ENCODE measurements around the gene PRRG2.
A peak's percentile ranks its signal among the peaks of the same experiment; 100 is the strongest.

Gene PRRG2

DNA sequence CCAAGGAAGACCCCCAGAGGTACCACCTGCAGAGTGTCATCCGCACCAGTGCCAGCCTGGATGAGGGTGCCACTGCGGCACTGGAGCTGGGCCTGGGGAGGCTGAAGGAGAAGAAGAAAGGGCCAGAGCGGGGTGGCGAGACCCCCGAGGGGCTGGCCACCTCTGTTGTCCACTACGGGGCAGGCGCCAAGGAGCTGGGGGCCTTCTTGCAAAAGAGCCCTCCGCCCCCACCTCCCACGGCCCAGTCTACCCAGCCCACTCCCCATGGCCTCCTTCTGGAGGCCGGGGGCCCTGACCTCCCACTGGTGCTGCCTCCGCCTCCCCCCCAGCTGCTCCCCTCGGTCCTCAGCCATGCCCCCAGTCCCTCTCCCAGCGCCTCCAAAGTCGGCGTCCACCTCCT lies 15.3 kb downstream of the PRRG2 start:
- Mint-ChIP-seq H3K9me3 (no peaks in the 10 kb centered on the region), H3K36me3 (ENCODE audit: low read depth) (peaks cover 35% of the 10 kb centered on the region), H3K4me1 (ENCODE audit: low read depth) (peaks cover 20% of the 10 kb centered on the region), H3K27ac (no peak overlapping the region), H3K4me3 (no peak overlapping the region), H3K27me3 (ENCODE audit: low read depth) (no peaks in the 10 kb centered on the region)
- DNase-seq (ENCODE audit: low spot score): no peak

DNA sequence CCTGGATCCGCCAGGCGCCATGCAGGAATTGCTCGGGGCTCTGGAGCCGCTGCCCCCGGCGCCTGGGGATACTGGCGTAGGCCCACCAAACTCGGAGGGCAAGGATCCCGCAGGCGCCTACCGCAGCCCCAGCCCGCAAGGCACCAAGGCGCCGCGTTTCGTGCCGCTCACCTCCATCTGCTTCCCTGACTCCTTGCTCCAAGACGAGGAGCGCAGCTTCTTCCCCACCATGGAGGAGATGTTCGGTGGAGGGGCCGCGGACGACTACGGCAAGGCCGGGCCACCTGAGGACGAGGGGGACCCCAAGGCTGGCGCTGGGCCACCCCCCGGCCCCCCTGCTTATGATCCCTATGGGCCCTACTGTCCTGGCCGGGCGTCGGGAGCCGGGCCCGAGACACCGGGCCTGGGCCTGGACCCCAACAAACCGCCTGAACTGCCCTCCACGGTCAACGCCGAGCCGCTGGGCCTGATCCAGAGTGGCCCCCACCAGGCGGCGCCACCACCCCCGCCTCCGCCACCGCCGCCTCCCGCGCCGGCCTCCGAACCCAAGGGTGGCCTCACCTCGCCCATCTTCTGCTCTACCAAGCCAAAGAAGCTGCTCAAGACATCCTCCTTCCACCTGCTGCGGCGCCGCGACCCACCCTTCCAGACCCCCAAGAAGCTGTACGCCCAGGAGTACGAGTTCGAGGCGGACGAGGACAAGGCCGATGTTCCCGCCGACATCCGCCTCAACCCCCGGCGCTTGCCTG lies 16.0 kb downstream of the PRRG2 start:
- peaks cover 39% of the 10 kb centered on the region for H3K36me3 Mint-ChIP-seq (ENCODE audit: low read depth)
- no peaks in the 10 kb centered on the region for H3K27me3 Mint-ChIP-seq (ENCODE audit: low read depth)
- no peak overlapping the region for H3K27ac Mint-ChIP-seq
- H3K4me3 Mint-ChIP-seq: no peak overlapping the region
- DNase-seq (ENCODE audit: low spot score): no peak
- H3K9me3 Mint-ChIP-seq: no peaks in the 10 kb centered on the region
- peaks cover 20% of the 10 kb centered on the region for H3K4me1 Mint-ChIP-seq (ENCODE audit: low read depth)

DNA sequence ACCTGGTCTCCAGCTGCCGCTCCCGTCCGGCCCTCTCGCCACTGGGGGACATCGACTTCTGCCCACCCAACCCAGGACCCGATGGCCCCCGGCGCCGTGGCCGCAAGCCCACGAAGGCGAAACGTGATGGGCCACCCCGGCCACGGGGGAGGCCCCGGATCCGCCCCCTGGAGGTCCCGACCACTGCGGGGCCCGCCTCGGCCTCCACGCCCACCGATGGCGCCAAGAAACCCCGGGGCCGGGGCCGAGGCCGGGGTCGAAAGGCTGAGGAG lies 16.5 kb downstream of the PRRG2 start:
- Mint-ChIP-seq H3K27me3 (ENCODE audit: low read depth) (no peaks in the 10 kb centered on the region), H3K9me3 (no peaks in the 10 kb centered on the region)

DNA sequence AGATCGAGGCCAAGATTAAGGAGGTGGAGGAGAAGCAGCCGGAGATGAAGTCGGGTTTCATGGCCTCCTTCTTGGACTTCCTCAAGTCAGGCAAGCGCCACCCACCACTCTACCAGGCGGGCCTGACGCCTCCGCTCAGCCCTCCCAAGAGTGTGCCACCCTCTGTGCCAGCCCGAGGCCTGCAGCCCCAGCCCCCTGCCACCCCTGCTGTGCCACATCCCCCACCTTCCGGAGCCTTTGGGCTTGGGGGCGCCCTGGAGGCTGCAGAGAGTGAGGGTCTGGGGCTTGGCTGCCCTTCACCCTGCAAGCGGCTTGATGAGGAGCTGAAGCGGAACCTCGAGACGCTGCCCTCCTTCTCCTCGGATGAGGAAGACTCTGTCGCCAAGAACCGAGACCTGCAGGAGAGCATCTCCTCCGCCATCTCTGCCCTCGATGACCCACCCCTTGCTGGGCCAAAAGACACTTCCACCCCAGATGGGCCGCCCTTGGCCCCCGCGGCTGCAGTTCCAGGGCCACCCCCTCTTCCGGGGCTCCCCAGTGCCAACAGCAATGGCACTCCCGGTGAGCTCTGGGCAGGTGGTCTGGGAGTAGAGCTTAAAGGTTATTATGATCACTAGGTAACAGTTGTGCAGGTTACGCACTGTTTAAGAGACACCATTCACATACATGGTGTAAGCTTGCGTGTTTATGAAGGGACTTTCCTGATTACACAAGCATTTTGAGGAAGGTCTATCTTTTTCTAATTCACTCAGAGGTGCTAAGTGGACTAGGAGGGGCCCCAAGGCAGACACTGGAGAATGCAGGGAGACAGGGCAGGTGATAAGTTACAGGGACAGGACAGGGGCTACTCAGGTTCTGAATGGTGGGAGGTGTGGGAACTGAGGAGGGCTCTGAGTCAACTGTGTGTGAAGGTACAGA lies 18.5 kb downstream of the PRRG2 start:
- Mint-ChIP-seq H3K4me3 (no peak overlapping the region), H3K9me3 (no peaks in the 10 kb centered on the region), H3K27ac (no peak overlapping the region), H3K4me1 (ENCODE audit: low read depth) (no peaks in the 10 kb centered on the region), H3K36me3 (ENCODE audit: low read depth) (peaks cover 38% of the 10 kb centered on the region), H3K27me3 (ENCODE audit: low read depth) (no peaks in the 10 kb centered on the region)
- DNase-seq (ENCODE audit: low spot score): no peak

More for the DNA sequence above, 16.5 kb downstream of the PRRG2 start:
- DNase-seq (ENCODE audit: low spot score): no peak
- peaks cover 14% of the 10 kb centered on the region for H3K4me1 Mint-ChIP-seq (ENCODE audit: low read depth)
- H3K36me3 Mint-ChIP-seq (ENCODE audit: low read depth): peaks cover 43% of the 10 kb centered on the region
- H3K4me3 Mint-ChIP-seq: no peak overlapping the region
- no peak overlapping the region for H3K27ac Mint-ChIP-seq

DNA sequence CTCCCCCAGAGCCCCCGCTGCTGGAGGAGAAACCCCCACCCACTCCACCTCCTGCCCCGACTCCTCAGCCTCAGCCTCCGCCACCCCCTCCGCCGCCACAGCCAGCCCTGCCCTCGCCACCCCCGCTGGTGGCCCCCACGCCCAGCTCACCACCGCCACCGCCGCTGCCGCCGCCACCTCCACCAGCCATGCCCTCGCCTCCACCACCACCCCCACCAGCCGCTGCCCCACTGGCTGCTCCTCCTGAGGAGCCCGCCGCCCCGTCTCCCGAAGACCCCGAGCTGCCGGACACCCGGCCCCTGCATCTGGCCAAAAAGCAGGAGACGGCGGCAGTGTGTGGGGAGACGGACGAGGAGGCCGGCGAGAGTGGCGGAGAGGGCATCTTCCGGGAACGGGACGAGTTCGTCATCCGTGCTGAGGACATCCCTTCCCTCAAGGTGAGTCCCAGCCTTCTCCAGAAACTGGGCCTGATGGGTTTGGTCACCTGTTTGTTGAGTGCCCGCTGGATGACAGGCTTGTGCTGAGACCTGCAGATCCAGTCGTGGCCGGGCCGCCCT lies 20.4 kb downstream of the PRRG2 start:
- Mint-ChIP-seq H3K4me1 (ENCODE audit: low read depth) (no peaks in the 10 kb centered on the region), H3K27me3 (ENCODE audit: low read depth) (no peaks in the 10 kb centered on the region), H3K36me3 (ENCODE audit: low read depth) (peaks cover 38% of the 10 kb centered on the region), H3K9me3 (no peaks in the 10 kb centered on the region), H3K27ac (no peak overlapping the region), H3K4me3 (no peak overlapping the region)
- DNase-seq (ENCODE audit: low spot score): no peak

DNA sequence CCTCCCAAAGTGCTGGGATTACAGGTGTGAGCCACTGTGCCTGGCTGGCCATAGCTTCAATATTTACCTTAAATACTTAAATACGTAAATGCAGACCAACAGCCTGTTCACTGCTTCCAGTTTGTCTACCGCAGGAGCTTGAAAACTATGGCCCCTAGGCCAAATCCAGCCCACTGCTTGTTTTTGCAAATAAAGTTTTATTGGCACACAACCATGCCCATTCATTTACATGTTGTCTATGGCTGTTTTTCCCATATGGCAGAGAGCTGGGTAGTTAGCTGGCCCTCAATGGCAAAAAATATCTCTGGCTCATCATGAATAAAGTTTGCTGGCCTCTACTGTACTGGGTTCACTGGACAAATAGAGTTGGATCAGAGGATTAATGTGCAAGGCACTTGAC lies 21.7 kb downstream of the PRRG2 start:
- Mint-ChIP-seq H3K27me3 (ENCODE audit: low read depth) (no peaks in the 10 kb centered on the region), H3K4me1 (ENCODE audit: low read depth) (no peaks in the 10 kb centered on the region), H3K36me3 (ENCODE audit: low read depth) (peaks cover 38% of the 10 kb centered on the region), H3K9me3 (no peaks in the 10 kb centered on the region), H3K27ac (no peak overlapping the region), H3K4me3 (no peak overlapping the region)
- no peak for DNase-seq (ENCODE audit: low spot score)

DNA sequence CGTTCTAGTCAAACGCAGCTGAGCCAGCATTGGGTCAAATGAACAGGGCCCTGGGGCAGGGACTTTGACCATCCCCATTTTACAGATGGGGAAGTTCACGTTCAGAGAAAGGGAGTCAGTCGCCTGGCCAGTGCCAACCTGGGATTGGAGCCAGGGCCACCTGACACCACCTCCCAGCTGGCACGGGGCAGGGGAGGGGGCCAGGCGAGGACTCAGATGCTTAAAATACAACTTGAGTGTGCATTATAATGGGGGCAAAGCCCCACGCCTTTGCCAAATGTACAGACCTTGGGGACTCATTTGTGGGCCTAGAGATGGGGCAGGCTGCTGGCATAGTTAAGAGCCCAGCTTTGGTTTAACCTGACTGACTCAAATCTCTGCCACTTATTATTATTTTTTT lies 24.5 kb downstream of the PRRG2 start:
- no peak for DNase-seq (ENCODE audit: low spot score)
- Mint-ChIP-seq H3K9me3 (no peaks in the 10 kb centered on the region), H3K4me1 (ENCODE audit: low read depth) (no peaks in the 10 kb centered on the region), H3K27ac (no peak overlapping the region), H3K36me3 (ENCODE audit: low read depth) (peaks cover 28% of the 10 kb centered on the region), H3K4me3 (no peak overlapping the region), H3K27me3 (ENCODE audit: low read depth) (no peaks in the 10 kb centered on the region)

DNA sequence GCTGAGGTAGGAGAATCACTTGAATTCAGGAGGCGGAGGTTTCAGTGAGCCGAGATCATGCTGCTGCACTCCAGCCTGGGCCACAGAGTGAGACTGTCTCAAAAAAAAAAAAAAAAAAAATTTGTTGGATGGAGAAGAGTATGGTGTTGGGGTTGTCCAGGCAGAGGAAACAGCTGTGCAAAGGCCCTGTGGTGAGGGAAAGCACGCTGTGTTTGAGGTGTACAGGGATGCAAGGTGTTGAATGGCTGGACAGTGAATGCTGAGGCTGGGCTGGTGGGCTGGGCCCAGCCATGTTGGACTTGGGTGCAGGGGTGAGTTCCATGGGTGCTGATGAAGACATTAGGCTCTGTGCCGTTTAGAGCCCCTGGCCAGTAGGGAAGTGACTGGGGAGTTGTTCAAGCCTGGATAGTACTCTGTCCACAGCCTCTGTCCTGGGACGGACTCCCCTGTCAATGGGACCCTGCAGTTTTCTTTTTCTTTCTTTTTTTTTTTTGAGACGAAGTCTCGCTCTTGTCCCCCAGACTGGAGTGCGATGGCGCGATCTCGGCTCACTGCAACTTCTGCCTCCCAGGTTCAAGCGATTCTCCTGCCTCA lies 28.5 kb downstream of the PRRG2 start:
- Mint-ChIP-seq H3K9me3 (no peaks in the 10 kb centered on the region), H3K27ac (no peak overlapping the region), H3K4me3 (no peak overlapping the region), H3K27me3 (ENCODE audit: low read depth) (no peaks in the 10 kb centered on the region), H3K4me1 (ENCODE audit: low read depth) (peaks cover 3% of the 10 kb centered on the region), H3K36me3 (ENCODE audit: low read depth) (peaks cover 18% of the 10 kb centered on the region)
- DNase-seq (ENCODE audit: low spot score): no peak

DNA sequence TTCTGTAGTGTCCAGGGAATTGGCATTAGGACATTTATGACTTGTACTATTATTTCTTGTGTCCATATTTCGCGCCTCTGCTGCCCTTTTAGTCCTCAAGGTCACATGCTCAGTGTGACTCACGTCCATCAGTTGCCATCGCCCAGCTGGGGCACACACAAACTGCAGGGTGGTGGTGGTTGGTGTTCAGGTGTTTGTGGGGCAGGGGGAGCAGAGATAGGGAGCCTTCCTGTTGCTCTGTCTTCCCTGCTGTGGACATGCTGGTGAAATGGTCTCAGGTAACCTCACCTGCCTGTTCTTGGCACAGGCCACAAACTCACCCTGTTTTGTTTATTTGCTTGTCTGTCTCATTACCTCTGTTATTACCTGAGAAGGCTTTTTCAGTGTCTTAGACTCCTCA lies 32.3 kb downstream of the PRRG2 start:
- no peak overlapping the region for H3K4me3 Mint-ChIP-seq
- peaks cover 3% of the 10 kb centered on the region for H3K4me1 Mint-ChIP-seq (ENCODE audit: low read depth)
- H3K36me3 Mint-ChIP-seq (ENCODE audit: low read depth): peaks cover 46% of the 10 kb centered on the region
- H3K9me3 Mint-ChIP-seq: no peaks in the 10 kb centered on the region
- H3K27ac Mint-ChIP-seq: no peak overlapping the region
- no peak for DNase-seq (ENCODE audit: low spot score)
- H3K27me3 Mint-ChIP-seq (ENCODE audit: low read depth): no peaks in the 10 kb centered on the region

DNA sequence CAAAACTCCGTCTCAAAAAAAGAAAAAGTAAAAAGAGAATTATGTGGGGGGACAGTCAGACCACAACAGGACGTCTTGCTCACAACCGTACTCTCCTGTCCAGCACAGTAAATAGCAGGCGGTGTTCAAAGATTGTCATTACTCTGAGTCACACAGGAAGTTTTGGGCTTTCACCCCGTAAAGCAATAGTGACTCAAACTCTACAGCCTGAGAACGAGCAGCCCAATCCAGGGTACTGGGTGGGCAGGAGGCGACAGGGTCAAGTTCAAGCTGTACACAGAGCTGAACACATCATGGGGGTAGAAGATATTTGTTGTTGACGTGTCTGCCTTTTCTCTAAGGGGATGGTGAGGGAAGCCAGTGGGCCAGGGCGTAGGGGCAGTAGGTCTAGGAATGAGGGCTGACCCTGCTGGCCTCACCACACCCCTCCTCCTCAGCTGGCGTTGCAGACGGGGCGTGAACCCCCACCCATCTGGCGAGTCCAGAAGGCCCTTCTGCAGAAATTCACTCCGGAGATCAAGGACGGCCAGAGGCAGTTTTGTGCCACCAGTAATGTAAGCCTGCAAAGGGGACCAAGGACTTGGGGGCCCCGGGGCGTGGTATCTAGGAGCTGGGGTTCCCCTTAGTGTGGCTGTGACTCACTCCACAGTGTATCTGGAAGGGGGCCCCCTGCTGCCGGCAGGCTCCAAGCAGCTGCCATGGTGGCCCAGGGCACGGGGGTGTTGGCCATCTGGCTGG lies 33.1 kb downstream of the PRRG2 start:
- peaks cover 49% of the 10 kb centered on the region for H3K36me3 Mint-ChIP-seq (ENCODE audit: low read depth)
- no peak overlapping the region for H3K4me3 Mint-ChIP-seq
- H3K27ac Mint-ChIP-seq: peak overlapping the region; percentile 36

DNA sequence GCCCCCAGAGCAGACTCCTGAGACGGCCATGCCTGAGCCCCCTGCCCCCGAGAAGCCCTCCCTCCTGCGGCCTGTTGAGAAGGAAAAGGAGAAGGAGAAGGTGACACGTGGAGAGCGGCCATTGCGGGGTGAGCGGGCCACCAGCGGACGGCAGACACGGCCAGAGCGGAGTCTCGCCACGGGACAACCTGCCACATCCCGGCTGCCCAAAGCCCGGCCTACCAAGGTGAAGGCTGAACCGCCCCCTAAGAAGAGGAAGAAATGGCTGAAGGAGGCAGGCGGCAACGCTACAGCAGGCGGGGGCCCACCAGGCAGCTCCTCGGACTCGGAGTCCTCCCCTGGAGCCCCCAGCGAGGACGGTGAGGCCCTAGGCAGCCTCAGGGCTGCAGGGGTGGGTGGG lies 34.7 kb downstream of the PRRG2 start:
- H3K4me1 Mint-ChIP-seq (ENCODE audit: low read depth): peaks cover 3% of the 10 kb centered on the region

More for the DNA sequence above, 33.1 kb downstream of the PRRG2 start:
- Mint-ChIP-seq H3K9me3 (no peaks in the 10 kb centered on the region), H3K4me1 (ENCODE audit: low read depth) (peaks cover 3% of the 10 kb centered on the region), H3K27me3 (ENCODE audit: low read depth) (no peaks in the 10 kb centered on the region)
- no peak for DNase-seq (ENCODE audit: low spot score)

DNA sequence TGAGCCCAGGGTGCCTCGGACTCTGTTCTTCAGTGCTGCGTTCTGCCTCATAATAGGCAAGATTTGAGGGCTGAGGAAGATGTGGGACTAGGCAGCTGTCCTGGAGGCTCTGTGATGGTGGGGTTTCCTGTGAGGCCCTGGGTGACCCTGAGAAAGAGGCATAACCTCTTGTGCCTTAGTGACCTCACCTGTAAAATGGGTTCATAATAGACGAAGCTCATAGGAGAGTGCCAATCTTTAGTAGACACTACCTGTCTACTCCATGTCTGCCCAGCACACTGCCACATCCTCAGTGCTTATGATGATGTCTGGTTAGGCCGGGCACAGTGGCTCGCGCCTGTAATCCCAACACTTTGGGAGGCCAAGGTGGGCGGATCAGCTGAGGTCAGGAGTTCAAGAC lies 35.4 kb downstream of the PRRG2 start:
- Mint-ChIP-seq H3K27ac (no peak overlapping the region), H3K27me3 (ENCODE audit: low read depth) (no peaks in the 10 kb centered on the region)

More for the DNA sequence above, 34.7 kb downstream of the PRRG2 start:
- Mint-ChIP-seq H3K4me3 (no peak overlapping the region), H3K36me3 (ENCODE audit: low read depth) (peaks cover 50% of the 10 kb centered on the region), H3K27ac (no peak overlapping the region), H3K27me3 (ENCODE audit: low read depth) (no peaks in the 10 kb centered on the region), H3K9me3 (no peaks in the 10 kb centered on the region)
- DNase-seq (ENCODE audit: low spot score): no peak

DNA sequence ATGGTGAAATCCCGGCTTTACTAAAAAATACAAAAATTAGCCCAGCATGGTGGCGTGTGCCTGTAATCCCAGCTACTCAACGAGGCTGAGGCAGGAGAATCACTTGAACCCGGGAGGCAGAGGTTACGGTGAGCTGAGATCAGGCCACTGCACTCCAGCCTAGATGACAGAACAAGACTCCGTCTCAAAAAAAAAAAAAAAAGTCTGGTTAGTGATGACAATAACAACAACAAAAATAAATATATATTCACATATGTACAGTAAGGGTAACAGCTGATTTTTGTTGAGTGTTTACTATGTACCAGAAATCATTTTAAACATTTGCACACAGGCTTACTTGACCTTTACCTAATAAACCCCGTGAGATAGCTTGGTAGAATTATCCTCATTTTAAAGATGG lies 35.8 kb downstream of the PRRG2 start:
- H3K9me3 Mint-ChIP-seq: no peaks in the 10 kb centered on the region
- H3K36me3 Mint-ChIP-seq (ENCODE audit: low read depth): peaks cover 55% of the 10 kb centered on the region
- no peak overlapping the region for H3K4me3 Mint-ChIP-seq
- H3K27ac Mint-ChIP-seq: no peak overlapping the region
- no peak for DNase-seq (ENCODE audit: low spot score)
- H3K27me3 Mint-ChIP-seq (ENCODE audit: low read depth): no peaks in the 10 kb centered on the region
- H3K4me1 Mint-ChIP-seq (ENCODE audit: low read depth): peaks cover 3% of the 10 kb centered on the region

More for the DNA sequence above, 35.4 kb downstream of the PRRG2 start:
- Mint-ChIP-seq H3K36me3 (ENCODE audit: low read depth) (peaks cover 52% of the 10 kb centered on the region), H3K9me3 (no peaks in the 10 kb centered on the region), H3K4me1 (ENCODE audit: low read depth) (peaks cover 3% of the 10 kb centered on the region), H3K4me3 (no peak overlapping the region)
- DNase-seq (ENCODE audit: low spot score): no peak

Data from T-helper 2 cell treated with Interferon-gamma antibody and Interleukin-4, amounts not matched to agents 5 μg/mL and 100 μg/mL, for 36 hours (primary cell).